ENCODE data around the gene LCT.
"Not testable (repeated sequence)": the region's sequence is repeated elsewhere in the genome, so short reads cannot be mapped to it uniquely, and the experiment has no call there.

The LCT gene

GRCh38 chr2:135836596-135837270 is at the start of gene LCT:
TSS of gene LCT (minus strand) at chr2:135837184. CDS start at chr2:135837169, 15 bp downstream.
- no peak for DNase-seq

- DNase-seq = no peak
These were observed 48.7 kb upstream of the LCT start for GRCh38 chr2:135885709-135886108.

GRCh38 chr2:135882415-135882814 is 45.4 kb upstream of the LCT start:
- DNase-seq = no peak

GRCh38 chr2:135876770-135877169 is 39.8 kb upstream of the LCT start:
- DNase-seq = not testable (repeated sequence)

- DNase-seq = peak; percentile 98
These were observed 39.2 kb upstream of the LCT start, which contains the start of gene MCM6 for GRCh38 chr2:135876066-135876711. TSS of gene MCM6 (minus strand) at chr2:135876443. CDS start at chr2:135876365, 78 bp downstream.

- peak; percentile 63 to 66 for DNase-seq
These were observed 38.6 kb upstream of the LCT start for GRCh38 chr2:135875491-135876065.

GRCh38 chr2:135874777-135875365 is 37.9 kb upstream of the LCT start:
- no peak for DNase-seq

- DNase-seq = no peak
These were observed 33.6 kb upstream of the LCT start for GRCh38 chr2:135870571-135870970.

GRCh38 chr2:135863233-135863632 is 26.2 kb upstream of the LCT start:
- no peak for DNase-seq

GRCh38 chr2:135862718-135863117 is 25.7 kb upstream of the LCT start:
- no peak for DNase-seq

GRCh38 chr2:135853401-135853800 is 16.4 kb upstream of the LCT start:
- DNase-seq = no peak

- DNase-seq = no peak
These were observed 14.9 kb upstream of the LCT start for GRCh38 chr2:135851858-135852257.

GRCh38 chr2:135850892-135851668 is 14.1 kb upstream of the LCT start:
- DNase-seq = no peak

- no peak for DNase-seq
These were observed 12.1 kb upstream of the LCT start for GRCh38 chr2:135849087-135849486.

GRCh38 chr2:135845997-135846396 is 9.0 kb upstream of the LCT start:
- DNase-seq = no peak

GRCh38 chr2:135845257-135845656 is 8.3 kb upstream of the LCT start:
- no peak for DNase-seq

- no peak for DNase-seq
These were observed 7.4 kb upstream of the LCT start for GRCh38 chr2:135844301-135844895.

- no peak for DNase-seq
These were observed 6.7 kb upstream of the LCT start for GRCh38 chr2:135843671-135844070.

GRCh38 chr2:135840601-135841000 is 3.6 kb upstream of the LCT start:
- no peak for DNase-seq

- DNase-seq = no peak
These were observed 2.7 kb upstream of the LCT start for GRCh38 chr2:135839713-135840112.

- DNase-seq = no peak
These were observed 1.5 kb upstream of the LCT start for GRCh38 chr2:135838502-135838901.

- DNase-seq = no peak
These were observed 4.1 kb downstream of the LCT start for GRCh38 chr2:135832891-135833290.
